GM23248 (cell line): Measurements from ENCODE around the gene DMBT1. TPM values are rescaled to one million over a fixed set of nuclear protein-coding genes. Genes with fewer than 3 reads are reported as not detected.

Experiments used
- DNase-seq: peaks from one replicate; pipeline ENCODE4 v3.0.0-alpha.2; 2015
- H2AFZ ChIP-seq: fragments of 200-600 bp; sonication (generic); 2 replicates; pipeline ENCODE4 v1.6.1; 2016; ENCODE audit warnings: antibody characterized with exemption
- H3F3A ChIP-seq: fragments of 200-600 bp; sonication (generic); 2 replicates; pipeline ENCODE4 v1.6.1; 2016; ENCODE audit warnings: mild to moderate bottlenecking, antibody characterized with exemption, mixed run types; ENCODE audit not compliant: insufficient read depth
- H3K27ac ChIP-seq: fragments of 200-600 bp; sonication (generic); 2 replicates; pipeline ENCODE4 v1.5.1; 2016; ENCODE audit warnings: mild to moderate bottlenecking
- H3K27me3 ChIP-seq: fragments of 200-600 bp; sonication (generic); replicated peaks from 2 replicates; pipeline ENCODE4 v1.6.1; 2016; ENCODE audit warnings: mild to moderate bottlenecking; ENCODE audit not compliant: insufficient read depth
- H3K36me3 ChIP-seq: fragments of 200-600 bp; sonication (generic); 2 replicates; pipeline ENCODE4 v1.6.1; 2016; ENCODE audit warnings: low read depth, mild to moderate bottlenecking
- H3K4me1 ChIP-seq: fragments of 200-600 bp; sonication (generic); 2 replicates; pipeline ENCODE4 v1.6.1; 2016; ENCODE audit warnings: mild to moderate bottlenecking; ENCODE audit not compliant: insufficient read depth
- H3K4me2 ChIP-seq: fragments of 200-600 bp; sonication (generic); one replicate; pipeline ENCODE4 v1.6.1; 2016; ENCODE audit warnings: mild to moderate bottlenecking; ENCODE audit not compliant: unreplicated experiment
- H3K4me3 ChIP-seq: fragments of 200-600 bp; sonication (generic); 2 replicates; pipeline ENCODE4 v1.5.1; 2016; ENCODE audit warnings: mild to moderate bottlenecking
- H3K79me2 ChIP-seq: fragments of 200-600 bp; sonication (generic); 2 replicates; pipeline ENCODE4 v1.6.1; 2016; ENCODE audit warnings: mild to moderate bottlenecking; ENCODE audit not compliant: insufficient read depth
- H3K9ac ChIP-seq: fragments of 200-600 bp; sonication (generic); 2 replicates; pipeline ENCODE4 v1.6.1; 2016; ENCODE audit warnings: mild to moderate bottlenecking
- H3K9me2 ChIP-seq: fragments of 200-600 bp; sonication (generic); 2 replicates; pipeline ENCODE4 v1.6.1; 2016; ENCODE audit warnings: mixed run types, mild to moderate bottlenecking, moderate library complexity; ENCODE audit not compliant: insufficient read depth
- H3K9me3 ChIP-seq: fragments of 200-600 bp; sonication (generic); one replicate; pipeline ENCODE4 v1.6.1; 2017; ENCODE audit warnings: low read depth
- H4K20me1 ChIP-seq: fragments of 200-600 bp; sonication (generic); 2 replicates; pipeline ENCODE4 v1.6.0; 2016; ENCODE audit not compliant: insufficient read depth
- EZH2 ChIP-seq: fragments of 200-600 bp; sonication (generic); IDR thresholded peaks from 2 replicates; pipeline ENCODE4 v1.6.1; 2018; ENCODE audit warnings: antibody characterized with exemption, mild to moderate bottlenecking; ENCODE audit not compliant: insufficient read depth, poor library complexity, severe bottlenecking
- EZH2phosphoT487 ChIP-seq: fragments of 200-600 bp; sonication (generic); IDR thresholded peaks from 2 replicates; pipeline ENCODE4 v1.6.1; 2018; ENCODE audit warnings: antibody characterized with exemption, moderate library complexity, mild to moderate bottlenecking, low read depth; ENCODE audit not compliant: insufficient read depth
- WGBS, 2 experiments: methylation state at CpG; one replicate each; pipeline ENCODE4 v1.1.6; 2015 to 2017; ENCODE audit warnings: low lambda C conversion rate in 2 of 2, low coverage in 1 of 2; ENCODE audit errors: missing lambda C conversion rate in 2 of 2; 5-methylcytosine and 5-hydroxymethylcytosine counted together
- in situ Hi-C: fragments of 300-500 bp; cut with MboI; formaldehyde crosslinking; loops from 2 replicates; pipeline ENCODE4 v1.15.0; 2020
- polyA plus RNA-seq: library from polyadenylated mRNA; unstranded; fragments of >200 nt; fragmentation: Nextera tagmentation; extraction: Ambion mirVana; gene quantifications from 2 replicates; pipeline ENCODE4 v1.2.1, GENCODE V29; 2016
- total RNA-seq: library from RNA; depleted of rRNA; stranded (reverse); fragments of >200 nt; shearing (Covaris generic); gene quantifications from 2 replicates; pipeline ENCODE4 v1.2.3, GENCODE V29; 2014

Gene DMBT1
- total and polyA plus RNA-seq, 2 experiments from 2014 or later: not detected

GRCh38 chr10:122642726-122643605 lies 82.4 kb downstream of the DMBT1 start:
- 70% methylated on average over 28 to 31 of the region's 31 CpGs for whole genome bisulfite sequencing, 2 experiments
- in situ Hi-C loops: no loop called here

DNA sequence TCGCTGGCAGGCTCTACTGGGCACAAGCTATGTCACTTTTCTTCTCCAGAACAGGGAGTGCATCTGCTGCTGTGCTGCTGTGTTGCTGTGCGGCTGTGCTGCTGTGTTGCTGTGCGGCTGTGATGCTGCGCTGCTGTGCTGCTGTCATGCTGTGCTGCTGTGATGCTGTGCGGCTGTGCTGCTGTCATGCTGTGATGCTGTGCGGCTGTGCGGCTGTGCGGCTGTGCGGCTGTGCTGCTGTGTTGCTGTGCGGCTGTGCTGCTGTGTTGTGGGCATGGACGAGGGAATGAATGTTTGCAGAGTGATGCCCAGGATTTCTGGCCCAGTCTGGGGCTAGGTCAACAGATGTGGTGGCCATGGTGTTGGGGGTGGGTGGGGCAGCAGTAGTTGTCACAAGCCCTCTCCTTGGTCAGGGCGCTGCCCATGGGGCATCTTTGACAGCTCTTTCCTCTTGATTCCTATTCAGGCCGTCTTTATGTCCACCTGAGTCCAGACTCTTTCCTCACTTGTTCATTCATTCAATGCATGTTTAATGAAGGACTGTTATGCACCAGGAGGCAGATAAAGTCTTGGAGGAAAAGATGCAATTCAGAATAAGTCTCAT lies 83.5 kb downstream of the DMBT1 start:
- WGBS, 2 experiments: 62 to 71% methylated on average over 13 of the region's 13 CpGs
- in situ Hi-C loops: no loop called here
- no peaks in the 10 kb centered on the region for H3K36me3 ChIP-seq
- no peaks in the 10 kb centered on the region for H4K20me1 ChIP-seq
- no peaks in the 10 kb centered on the region for H3K79me2 ChIP-seq
- H2AFZ ChIP-seq: no peak overlapping the region
- H3K4me2 ChIP-seq: no peak overlapping the region
- DNase-seq: no peak
- H3K4me3 ChIP-seq: no peak overlapping the region
- no peak overlapping the region for H3K27ac ChIP-seq
- no peak overlapping the region for H3K9ac ChIP-seq
- no peaks in the 10 kb centered on the region for H3K4me1 ChIP-seq
- TF ChIP-seq EZH2 (no peak), EZH2phosphoT487 (no peak)
- no peaks in the 10 kb centered on the region for H3K9me3 ChIP-seq
- H3K9me2 ChIP-seq: no peaks in the 10 kb centered on the region
- H3K27me3 ChIP-seq: no peaks in the 10 kb centered on the region; the same call in 1 of the 2 replicates
- H3F3A ChIP-seq: no peaks in the 10 kb centered on the region

More at GRCh38 chr10:122642726-122643605, 82.4 kb downstream of the DMBT1 start:
- Histone ChIP-seq H2AFZ (no peak overlapping the region), H3K36me3 (no peaks in the 10 kb centered on the region), H3K9me3 (no peaks in the 10 kb centered on the region), H3K4me3 (no peak overlapping the region), H3K9me2 (no peaks in the 10 kb centered on the region), H3K4me2 (no peak overlapping the region), H3F3A (no peaks in the 10 kb centered on the region), H3K9ac (no peak overlapping the region), H3K27me3 (no peaks in the 10 kb centered on the region; the same call in 1 of the 2 replicates), H3K79me2 (no peaks in the 10 kb centered on the region), H3K27ac (no peak overlapping the region), H3K4me1 (no peaks in the 10 kb centered on the region), H4K20me1 (no peaks in the 10 kb centered on the region)
- DNase-seq: no peak
- TF ChIP-seq EZH2phosphoT487 (no peak), EZH2 (no peak)

GRCh38 chr10:122646511-122647382 lies 86.2 kb downstream of the DMBT1 start:
- Histone ChIP-seq H3K9ac (no peak overlapping the region), H2AFZ (no peak overlapping the region), H3F3A (no peaks in the 10 kb centered on the region), H3K9me2 (no peaks in the 10 kb centered on the region), H3K4me2 (no peak overlapping the region), H3K27ac (no peak overlapping the region), H4K20me1 (no peaks in the 10 kb centered on the region), H3K4me1 (no peaks in the 10 kb centered on the region), H3K27me3 (peaks cover 8% of the 10 kb centered on the region), H3K79me2 (no peaks in the 10 kb centered on the region), H3K9me3 (no peaks in the 10 kb centered on the region), H3K36me3 (no peaks in the 10 kb centered on the region), H3K4me3 (no peak overlapping the region)
- in situ Hi-C loops: no loop called here
- WGBS, 2 experiments: 30 to 40% methylated on average over 10 of the region's 10 CpGs
- TF ChIP-seq EZH2phosphoT487 (no peak), EZH2 (no peak)
- DNase-seq: peak; percentile 16

DNA sequence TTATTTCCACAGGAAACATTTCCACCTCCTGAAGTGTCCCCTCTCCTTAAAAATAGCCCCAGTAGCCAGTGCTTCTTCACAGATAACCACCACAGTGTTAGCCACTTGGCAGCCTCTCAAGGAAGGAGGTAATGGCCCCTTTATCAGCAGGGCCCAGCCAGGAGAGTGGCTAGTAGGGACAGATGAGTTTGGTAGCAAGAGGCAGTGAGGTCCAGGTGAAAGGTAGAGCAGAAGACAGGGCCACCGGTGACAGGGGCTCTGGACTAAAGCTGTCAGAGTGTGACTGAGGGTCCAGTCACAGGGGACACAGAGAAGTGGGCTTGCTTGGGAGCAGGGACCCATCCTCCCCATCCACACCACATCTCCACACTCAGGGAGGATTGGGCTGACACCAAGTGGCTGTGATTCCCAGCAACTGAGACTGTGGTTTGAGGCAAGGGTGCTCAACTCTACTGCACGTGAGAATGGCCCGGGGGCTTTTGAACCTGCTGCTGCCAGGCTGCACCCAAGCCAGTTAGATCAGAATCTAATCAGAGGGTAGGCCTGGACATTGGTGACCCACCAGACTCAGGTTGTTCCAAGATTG lies 86.9 kb downstream of the DMBT1 start:
- in situ Hi-C loops: no loop called here
- H3K27me3 ChIP-seq: peaks cover 15% of the 10 kb centered on the region

More for the DNA sequence above, 86.9 kb downstream of the DMBT1 start:
- Histone ChIP-seq H3K4me1 (no peaks in the 10 kb centered on the region), H3K9ac (no peak overlapping the region), H4K20me1 (no peaks in the 10 kb centered on the region), H2AFZ (no peak overlapping the region), H3K27ac (no peak overlapping the region), H3K9me3 (no peaks in the 10 kb centered on the region), H3K36me3 (no peaks in the 10 kb centered on the region), H3K9me2 (no peaks in the 10 kb centered on the region), H3K4me2 (no peak overlapping the region), H3K79me2 (no peaks in the 10 kb centered on the region), H3K4me3 (no peak overlapping the region), H3F3A (no peaks in the 10 kb centered on the region)
- no peak for DNase-seq
- no peak for TF ChIP-seq EZH2
- TF ChIP-seq EZH2phosphoT487: no peak
- 43 to 52% methylated on average over 3 of the region's 3 CpGs for WGBS, 2 experiments
